ENCODE data around the gene LCN2. TPM values are rescaled to one million over a fixed set of nuclear protein-coding genes. Genes with fewer than 3 reads are reported as not detected.
A peak's percentile ranks its signal among the peaks of the same experiment; 100 is the strongest.

The LCN2 gene
- total RNA-seq, 1 donor from 2014 or later: not detected

- peak; percentile 88 to 89 for DNase-seq (ENCODE audit: low read depth in 2 of 2)
Measured at GRCh38 chr9:128192601-128193371, 43.5 kb downstream of the LCN2 start.

GRCh38 chr9:128193469-128194096, 44.3 kb downstream of the LCN2 start:
- no peak for DNase-seq (ENCODE audit: low read depth in 2 of 2)

- DNase-seq (ENCODE audit: low read depth in 2 of 2): peak in 1 of 2 donors; percentile 72
Measured at GRCh38 chr9:128201441-128202369, 52.5 kb downstream of the LCN2 start.

GRCh38 chr9:128202648-128203023, 53.4 kb downstream of the LCN2 start:
- no peak for DNase-seq (ENCODE audit: low read depth in 2 of 2)

Other genes starting within 250 kb of the LCN2 start
- 23.5 and 30.0 TPM in 2 replicates for gene ST6GALNAC6, start 249.8 kb upstream of the LCN2 start, total RNA-seq
- 25.5 and 26.6 TPM in 2 replicates for gene ST6GALNAC4, start 232.4 kb upstream of the LCN2 start, total RNA-seq
- 0.44 and 0.60 TPM in 2 replicates for gene PIP5KL1, start 218.7 kb upstream of the LCN2 start, total RNA-seq
- gene DPM2, start 211.6 kb upstream of the LCN2 start, total RNA-seq: 8.9 and 12.3 TPM in 2 replicates
- gene EEIG1, start 168.5 kb upstream of the LCN2 start, total RNA-seq: 10.2 and 24.2 TPM in 2 replicates
- gene NAIF1, start 82.1 kb upstream of the LCN2 start, total RNA-seq: 6.5 and 12.5 TPM in 2 replicates
- 27.5 and 78.2 TPM in 2 replicates for gene SLC25A25, start 81.2 kb upstream of the LCN2 start, total RNA-seq
- gene PTGES2, start 21.7 kb upstream of the LCN2 start, total RNA-seq: 62.5 and 67.8 TPM in 2 replicates
- gene BBLN, start 10.8 kb downstream of the LCN2 start, total RNA-seq: 31.8 and 48.2 TPM in 2 replicates
- gene CIZ1, start 42.1 kb downstream of the LCN2 start, total RNA-seq: 9.4 and 12.3 TPM in 2 replicates
- gene DNM1, start 53.9 kb downstream of the LCN2 start, total RNA-seq: 0.40 and 0.44 TPM in 2 replicates
- gene GOLGA2, start 126.6 kb downstream of the LCN2 start, total RNA-seq: 32.9 and 49.6 TPM in 2 replicates
- gene SWI5, start 126.8 kb downstream of the LCN2 start, total RNA-seq: 17.5 and 19.6 TPM in 2 replicates
- gene TRUB2, start 173.0 kb downstream of the LCN2 start, total RNA-seq: 22.4 and 26.2 TPM in 2 replicates
- 18.7 and 26.0 TPM in 2 replicates for gene COQ4, start 173.4 kb downstream of the LCN2 start, total RNA-seq
- 18.5 and 46.8 TPM in 2 replicates for gene SLC27A4, start 191.1 kb downstream of the LCN2 start, total RNA-seq
- gene URM1, start 221.9 kb downstream of the LCN2 start, total RNA-seq: 36.0 and 46.4 TPM in 2 replicates